HepG2 (cell line): Measurements from ENCODE around the gene IKZF4. TPM values are rescaled to one million over a fixed set of nuclear protein-coding genes. Genes with fewer than 3 reads are reported as not detected.
A peak's percentile ranks its signal among the peaks of the same experiment; 100 is the strongest.

Experiments
- CEBPZ ChIP-seq: IDR thresholded peaks from 2 replicates; pipeline ENCODE4 v1.6.1; 2012; ENCODE audit warnings: low read length, improper control_type of control experiment
- HIVEP1 ChIP-seq: sonication (generic); formaldehyde crosslinking; IDR thresholded peaks from 2 replicates; pipeline ENCODE4 v1.4.0; 2020; ENCODE audit warnings: mild to moderate bottlenecking, missing genetic modification reagents
- ZNF614 ChIP-seq: IDR thresholded peaks from 2 replicates; pipeline ENCODE4 v1.6.1; 2018; ENCODE audit warnings: missing biosample characterization, missing genetic modification reagents, inconsistent platforms, borderline replicate concordance
- ZNF646 ChIP-seq: sonication (generic); formaldehyde crosslinking; IDR thresholded peaks from 2 replicates; pipeline ENCODE4 v1.9.0; 2021; ENCODE audit warnings: mild to moderate bottlenecking, missing genetic modification reagents
- ZNF652 ChIP-seq: IDR thresholded peaks from 2 replicates; pipeline ENCODE4 v1.6.1; 2016; ENCODE audit warnings: low read depth, borderline replicate concordance
- ZNF839 ChIP-seq: sonication (generic); formaldehyde crosslinking; IDR thresholded peaks from 2 replicates; pipeline ENCODE4 v1.4.0; 2020; ENCODE audit warnings: missing genetic modification reagents, mild to moderate bottlenecking, borderline replicate concordance
- polyA plus RNA-seq, 8 experiments: library from polyadenylated mRNA; depleted of rRNA in 3 of 8; stranded (reverse) in 7 of 8; unstranded in 1 of 8; fragments of >200 nt; fragmentation: Illumina TruSeq in 4 of 8; extraction: Trizol in 4 of 8; gene quantifications; 2 replicates each; pipeline versions ENCODE4 v1.2.1 to v1.2.3, GENCODE V29; 2011 to 2016; ENCODE audit warnings: low read depth in 4 of 8, missing spikeins in 1 of 8, mixed read lengths in 1 of 8; ENCODE audit not compliant: insufficient read depth in 1 of 8
- total RNA-seq, 5 experiments: library from RNA; depleted of rRNA; stranded (reverse); fragments of >200 nt; fragmentation: Illumina TruSeq; extraction: Trizol; gene quantifications; 2 replicates each; pipeline ENCODE4 v1.2.3, GENCODE V29; 2016; ENCODE audit warnings: low read depth in 1 of 5

The IKZF4 gene
- total and polyA plus RNA-seq, 2 of the 13 experiments (the other 11 are each of a cell fraction or from before 2014, with no cell fraction given), result 0.58 to 2.2 TPM

- TF ChIP-seq CEBPZ, result no peak
- 0 out of 2 replicates have a peak, but pooled peaks have one; percentile 29 for TF ChIP-seq ZNF839 (CRISPR knock-in tag)
- TF ChIP-seq ZNF614 (CRISPR knock-in tag), result peak; percentile 62; the same call in 1 of the 2 replicates
- TF ChIP-seq ZNF652 (CRISPR knock-in tag), result no peak
- no peak for TF ChIP-seq HIVEP1 (CRISPR knock-in tag)
- no peak for TF ChIP-seq ZNF646 (CRISPR knock-in tag)
Observed at GRCh38 chr12:56078931-56079722, 58.3 kb downstream of the IKZF4 start (continued).
